Adrenal gland (tissue), 12 donors: ENCODE measurements around the gene THADA. TPM values are rescaled to one million over a fixed set of nuclear protein-coding genes. Genes with fewer than 3 reads are reported as not detected.

Experiments used
- DNase-seq, 7 donors: peaks; one replicate each; pipeline ENCODE4 v3.0.0-alpha.2; 2019 to 2020
- H3K27ac ChIP-seq, 5 donors: fragments of 200-600 bp; sonication (generic) in 4 of 5; 1 replicate in 3 of 5; 2 replicates in 2 of 5; pipeline versions ENCODE4 v1.5.1 to v1.8.0; 2016 to 2020; ENCODE audit warnings: mild to moderate bottlenecking in 1 of 5
- H3K27me3 ChIP-seq: fragments of 200-600 bp; 2 replicates; pipeline ENCODE4 v1.8.0; 2021
- H3K36me3 ChIP-seq, 2 donors: fragments of 200-600 bp; replicated peaks in 1 of 2; 1 replicate in 1 of 2; 2 replicates in 1 of 2; pipeline versions ENCODE4 v1.5.1 to v1.8.0; 2018 to 2022
- H3K4me1 ChIP-seq, 2 donors: fragments of 200-600 bp; replicated peaks in 1 of 2; 1 replicate in 1 of 2; 2 replicates in 1 of 2; pipeline versions ENCODE4 v1.5.1 to v1.8.0; 2018 to 2021
- H3K4me3 ChIP-seq, 4 donors: fragments of 200-600 bp; sonication (generic) in 3 of 4; one replicate each; pipeline ENCODE4 v1.5.1; 2016 to 2018
- H3K9me3 ChIP-seq, 3 donors: fragments of 200-600 bp; sonication (generic) in 1 of 3; replicated peaks in 1 of 3; 1 replicate in 2 of 3; 2 replicates in 1 of 3; pipeline versions ENCODE4 v1.5.1 to v1.8.0; 2016 to 2021
- CTCF ChIP-seq, 6 experiments: fragments of 450-650 bp in 4 of 6; fragments of 200-600 bp in 2 of 6; sonication (generic) in 1 of 6; IDR thresholded peaks; 1 replicate in 5 of 6; 2 replicates in 1 of 6; pipeline versions ENCODE4 v1.5.1 to v1.8.0; 2016 to 2021; ENCODE audit warnings: antibody characterized with exemption in 6 of 6, mild to moderate bottlenecking in 2 of 6, moderate library complexity in 1 of 6
- POLR2A ChIP-seq, 2 donors: fragments of 450-650 bp; IDR thresholded peaks; one replicate each; pipeline ENCODE4 v1.6.1; 2017; ENCODE audit warnings: antibody characterized with exemption in 2 of 2, mild to moderate bottlenecking in 2 of 2, moderate library complexity in 1 of 2
- WGBS, 4 donors: extraction: QIAGEN DNeasy Blood & Tissue Kit in 2 of 4; methylation state at CpG; one replicate each; pipeline versions ENCODE4 v1.1.5 to v1.1.7; 2013 to 2017; 5-methylcytosine and 5-hydroxymethylcytosine counted together
- intact Hi-C, 2 donors: fragments of 100-400 bp; cut with DNase I; formaldehyde crosslinking; loops; one replicate each; pipeline versions ENCODE4 v1.14.1 to v1.15.0; 2022 to 2023
- polyA plus RNA-seq, 3 donors: library from polyadenylated mRNA; stranded (reverse); fragments of 200-250 nt in 2 of 3; fragments of 350-450 nt in 1 of 3; fragmentation: Illumina TruSeq in 1 of 3; extraction: RNeasy Lipid Tissue Mini Kit (QIAGEN cat#74804) in 1 of 3; gene quantifications; one replicate each; pipeline ENCODE4 v1.2.3, GENCODE V29; 2013 to 2014
- small RNA-seq, 2 donors: library from RNA; depleted of rRNA; stranded (forward); fragments of <200 nt; gene quantifications; one replicate each; pipeline ENCODE3, GENCODE V24; 2016
- total RNA-seq, 9 donors: library from RNA; depleted of rRNA in 4 of 9; stranded (reverse); fragments of >200 nt in 4 of 9; fragments of 120-200 nt in 1 of 9; fragmentation: NEBNext Ultra II Directional in 1 of 9; extraction: Animal tissue kit (Norgen Biotek cat#: 25700) in 1 of 9; gene quantifications; one replicate each; pipeline versions ENCODE4 v1.1.0 to v1.2.4, GENCODE V29; 2013 to 2023
- donor health status: healthy with polysubstance abuse.
- donor health status: Bipolar disorder and iron deficiency.
- donor health status: DM: yes; HTN: yes; CAD: no.
- donor health status: DM: no; HTN: no; CAD: no.
- donor health status: DM: no; HTN: no; CAD: no.
- donor health status: DM: yes; HTN: yes; CAD: no.

Gene THADA
- total and polyA plus RNA-seq, 12 donors, result 14.1 to 38.4 (median 25.4) TPM

GRCh38 chr2:43184339-43184895 is 411.4 kb downstream of the THADA start:
- Histone ChIP-seq H3K36me3 (no peaks in the 10 kb centered on the region), H3K4me3 (no peak overlapping the region), H3K27me3 (no peaks in the 10 kb centered on the region), H3K4me1 (peaks cover 2 to 3% of the 10 kb centered on the region in 2 donors), H3K27ac (no peak overlapping the region), H3K9me3 (no peaks in the 10 kb centered on the region)
- TF ChIP-seq POLR2A (IDR thresholded peaks at IDR 0.05) (no peak), CTCF (IDR thresholded peaks at IDR 0.05) (no peak)
- DNase-seq, result no peak
- intact Hi-C loops, result no loop called here
- WGBS, 4 donors, result 83 to 93% (median 84%) methylated on average over 10 to 12 of the region's 12 CpGs

DNA sequence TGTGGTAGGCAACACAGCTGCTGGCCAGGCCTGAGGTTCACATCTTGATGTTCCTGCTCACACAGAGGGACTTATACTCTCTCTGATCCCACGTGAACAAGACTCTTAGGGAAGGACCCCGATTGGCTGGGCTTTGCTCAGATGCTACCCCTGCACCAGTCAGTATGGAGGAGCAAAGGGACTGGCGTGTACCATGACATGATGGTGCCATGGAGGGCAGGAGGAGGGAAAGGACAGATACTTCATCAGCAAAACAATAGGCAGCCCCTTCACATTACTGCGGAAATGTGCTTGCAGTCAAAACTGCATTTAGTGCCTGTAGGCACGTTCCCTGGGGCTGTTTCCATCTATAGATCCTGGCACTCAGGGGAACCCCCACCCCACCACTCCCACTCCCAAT is 412.1 kb downstream of the THADA start:
- TF ChIP-seq CTCF (IDR thresholded peaks at IDR 0.05) (no peak), POLR2A (IDR thresholded peaks at IDR 0.05) (no peak)
- no peak for DNase-seq
- peaks cover 9% of the 10 kb centered on the region in 2 donors for H3K4me1 ChIP-seq
- intact Hi-C loops, result no loop called here
- H3K9me3 ChIP-seq, result no peaks in the 10 kb centered on the region
- no peaks in the 10 kb centered on the region for H3K27me3 ChIP-seq
- H3K36me3 ChIP-seq, result no peaks in the 10 kb centered on the region
- no peak overlapping the region for H3K27ac ChIP-seq
- WGBS, 4 donors, result 68 to 95% (median 74%) methylated on average over 5 of the region's 5 CpGs
- no peak overlapping the region for H3K4me3 ChIP-seq

- TF ChIP-seq POLR2A (IDR thresholded peaks at IDR 0.05) (no peak), CTCF (IDR thresholded peaks at IDR 0.05) (no peak)
- intact Hi-C loops, result no loop called here
- Histone ChIP-seq H3K9me3 (no peaks in the 10 kb centered on the region), H3K36me3 (no peaks in the 10 kb centered on the region), H3K27me3 (no peaks in the 10 kb centered on the region), H3K4me3 (no peak overlapping the region), H3K4me1 (peaks cover 19 to 21% of the 10 kb centered on the region in 2 donors), H3K27ac (no peak overlapping the region)
- DNase-seq, result no peak
- WGBS, 4 donors, result 96 to 97% (median 97%) methylated on average over 7 to 8 of the region's 8 CpGs
Observed at GRCh38 chr2:43180897-43181296, 414.9 kb downstream of the THADA start.

Small RNA genes lying within 50 kb of the gene (small RNA-seq; reads per million reads assigned to genes)
- gene RF00019 (0 reads per million in 2 donors), gene RN7SL531P (0 reads per million in 2 donors), gene RNU6-958P (0 reads per million in 2 donors)

Other genes with a start within 250 kb of the THADA start
- 10 to 100 TPM in 2 of 9 donors, 1 to 10 TPM in 7; 1.9 to 18.3 (median 6.3) TPM for gene PLEKHH2, start 41.2 kb upstream of the THADA start, total RNA-seq
- 1 to 10 TPM; 3.0 to 7.6 (median 5.5) TPM for gene PLEKHH2, start 41.2 kb upstream of the THADA start, polyA plus RNA-seq
- gene C1GALT1C1L, start 80.4 kb upstream of the THADA start, total RNA-seq, result 1 to 10 TPM in 7 of 9 donors, under 1 TPM in 2; 0.71 to 4.0 (median 2.0) TPM
- 1 to 10 TPM in 2 of 3 donors, under 1 TPM in 1; 0.88 to 3.8 (median 1.3) TPM for gene C1GALT1C1L, start 80.4 kb upstream of the THADA start, polyA plus RNA-seq
- 10 to 100 TPM; 16.9 to 80.5 (median 33.2) TPM for gene DYNC2LI1, start 178.0 kb upstream of the THADA start, total RNA-seq
- gene DYNC2LI1, start 178.0 kb upstream of the THADA start, polyA plus RNA-seq, result 10 to 100 TPM; 22.0 to 61.3 (median 23.3) TPM
- gene ABCG5, start 242.8 kb upstream of the THADA start, total RNA-seq, result under 1 TPM in 5 of 9 donors, not detected in 4; 0.07 to 0.69 (median 0.28) TPM
- gene ABCG5, start 242.8 kb upstream of the THADA start, polyA plus RNA-seq, result under 1 TPM; 0.03 to 0.33 (median 0.08) TPM
- gene ABCG8, start 242.9 kb upstream of the THADA start, total RNA-seq, result under 1 TPM in 5 of 9 donors, not detected in 4; 0.07 to 0.44 (median 0.30) TPM
- under 1 TPM; 0.03 to 0.11 (median 0.08) TPM for gene ABCG8, start 242.9 kb upstream of the THADA start, polyA plus RNA-seq